GM23338 (cell line): ENCODE data around the gene VEGFC. TPM values are rescaled to one million over a fixed set of nuclear protein-coding genes. Genes with fewer than 3 reads are reported as not detected.

Experiments used
- ATAC-seq: fragments of 200-7000 bp; cut with Tn5 transposase; 3 replicates; pipeline ENCODE4 v1.9.1; 2020
- DNase-seq: peaks from one replicate; pipeline ENCODE4 v3.0.0-alpha.2; 2015; ENCODE audit warnings: low spot score
- H2AFZ ChIP-seq: fragments of 200-600 bp; sonication (generic); 2 replicates; pipeline ENCODE4 v1.8.0; 2016; ENCODE audit warnings: antibody characterized with exemption, mild to moderate bottlenecking, moderate library complexity
- H3F3A ChIP-seq: fragments of 200-600 bp; sonication (generic); replicated peaks from 2 replicates; pipeline ENCODE4 v1.8.0; 2017; ENCODE audit warnings: antibody characterized with exemption, mixed run types, low read depth
- H3K27ac ChIP-seq: fragments of 200-600 bp; sonication (generic); 2 replicates; pipeline ENCODE4 v1.6.1; 2016; ENCODE audit warnings: low read depth
- H3K27me3 ChIP-seq: fragments of 200-600 bp; sonication (generic); 2 replicates; pipeline ENCODE4 v1.8.0; 2016; ENCODE audit warnings: mild to moderate bottlenecking, mixed run types, moderate library complexity; ENCODE audit not compliant: insufficient read depth
- H3K36me3 ChIP-seq: fragments of 200-600 bp; sonication (generic); 2 replicates; pipeline ENCODE4 v1.8.0; 2016; ENCODE audit warnings: mild to moderate bottlenecking; ENCODE audit not compliant: insufficient read depth
- H3K4me1 ChIP-seq: fragments of 200-600 bp; sonication (generic); 2 replicates; pipeline ENCODE4 v1.8.0; 2016; ENCODE audit warnings: mild to moderate bottlenecking, moderate library complexity; ENCODE audit not compliant: insufficient read depth
- H3K4me2 ChIP-seq: fragments of 200-600 bp; sonication (generic); 2 replicates; pipeline ENCODE4 v1.7.1; 2017; ENCODE audit warnings: mixed run types
- H3K4me3 ChIP-seq: fragments of 200-600 bp; sonication (generic); 2 replicates; pipeline ENCODE4 v1.6.1; 2016; ENCODE audit warnings: mixed run types
- H3K79me2 ChIP-seq: fragments of 200-600 bp; sonication (generic); replicated peaks from 2 replicates; pipeline ENCODE4 v1.8.0; 2017; ENCODE audit warnings: mild to moderate bottlenecking; ENCODE audit not compliant: insufficient read depth
- H3K9me2 ChIP-seq: fragments of 200-600 bp; sonication (generic); 2 replicates; pipeline ENCODE4 v1.8.0; 2017; ENCODE audit not compliant: insufficient read depth
- H4K20me1 ChIP-seq: fragments of 200-600 bp; sonication (generic); replicated peaks from 2 replicates; pipeline ENCODE4 v1.8.0; 2017; ENCODE audit warnings: mild to moderate bottlenecking; ENCODE audit not compliant: insufficient read depth
- H3K27ac Mint-ChIP-seq: 2 replicates; pipeline ENCODE4 v1.8.0; 2020; ENCODE audit warnings: inconsistent platforms, mild to moderate bottlenecking, moderate library complexity, mixed read lengths
- H3K27me3 Mint-ChIP-seq: 3 replicates; pipeline ENCODE4 v1.8.0; 2022; ENCODE audit warnings: low read depth, mild to moderate bottlenecking, moderate library complexity, mixed read lengths, inconsistent platforms; ENCODE audit not compliant: insufficient read depth, poor library complexity
- H3K36me3 Mint-ChIP-seq: 3 replicates; pipeline ENCODE4 v1.8.0; 2021; ENCODE audit warnings: low read depth, mild to moderate bottlenecking, inconsistent platforms, moderate library complexity, mixed read lengths
- H3K4me1 Mint-ChIP-seq: 3 replicates; pipeline ENCODE4 v1.8.0; 2020; ENCODE audit warnings: mild to moderate bottlenecking, inconsistent platforms, mixed read lengths
- H3K4me3 Mint-ChIP-seq: 3 replicates; pipeline ENCODE4 v1.8.0; 2021; ENCODE audit warnings: moderate library complexity, mild to moderate bottlenecking, inconsistent platforms, mixed read lengths
- H3K9me3 Mint-ChIP-seq: 3 replicates; pipeline ENCODE4 v1.8.0; 2020; ENCODE audit warnings: moderate library complexity, mild to moderate bottlenecking, inconsistent platforms, mixed read lengths
- CREB1 ChIP-seq: fragments of 250-450 bp; sonication (Bioruptor Pico); IDR thresholded peaks from 2 replicates; pipeline ENCODE4 v1.5.0; 2020; ENCODE audit warnings: low read depth, mild to moderate bottlenecking, moderate library complexity
- CTCF ChIP-seq, 2 experiments: fragments of 200-600 bp in 1 of 2; sonication (generic) in 1 of 2; conservative IDR thresholded peaks; 2 replicates each; pipeline versions ENCODE4 v1.5.1 to v1.6.1; 2016 to 2017; ENCODE audit warnings: antibody characterized with exemption in 2 of 2, low read depth in 2 of 2, mild to moderate bottlenecking in 2 of 2, moderate library complexity in 1 of 2
- ETS1 ChIP-seq: IDR thresholded peaks from 2 replicates; pipeline ENCODE4 v1.6.1; 2016; ENCODE audit warnings: antibody characterized with exemption
- EZH2 ChIP-seq: fragments of 200-600 bp; sonication (generic); IDR thresholded peaks from one replicate; pipeline ENCODE4 v1.8.0; 2017; ENCODE audit warnings: antibody characterized with exemption, mild to moderate bottlenecking, low read depth; ENCODE audit not compliant: unreplicated experiment
- EZH2phosphoT487 ChIP-seq: fragments of 200-600 bp; sonication (generic); IDR thresholded peaks from one replicate; pipeline ENCODE4 v1.8.1; 2018; ENCODE audit warnings: antibody characterized with exemption; ENCODE audit not compliant: unreplicated experiment
- JUNB ChIP-seq: IDR thresholded peaks from one replicate; pipeline ENCODE4 v1.6.1; 2016; ENCODE audit warnings: antibody characterized with exemption; ENCODE audit not compliant: unreplicated experiment
- NANOG ChIP-seq: IDR thresholded peaks from 2 replicates; pipeline ENCODE4 v1.6.1; 2016; ENCODE audit warnings: antibody characterized with exemption, borderline replicate concordance
- POLR2AphosphoS5 ChIP-seq: IDR thresholded peaks from 2 replicates; pipeline ENCODE4 v1.6.1; 2016; ENCODE audit warnings: antibody characterized with exemption, low read depth
- REST ChIP-seq: IDR thresholded peaks from one replicate; pipeline ENCODE4 v1.6.1; 2018; ENCODE audit warnings: antibody characterized with exemption; ENCODE audit not compliant: unreplicated experiment
- ZNF114 ChIP-seq: fragments of 250-450 bp; sonication (Bioruptor Pico); IDR thresholded peaks from 2 replicates; pipeline ENCODE4 v1.5.0; 2020; ENCODE audit warnings: mild to moderate bottlenecking, moderate library complexity
- ZNF331 ChIP-seq: fragments of 250-450 bp; sonication (Bioruptor Pico); IDR thresholded peaks from 2 replicates; pipeline ENCODE4 v1.5.0; 2020; ENCODE audit warnings: low read depth, mild to moderate bottlenecking, moderate library complexity
- ZNF462 ChIP-seq: fragments of 250-450 bp; sonication (Bioruptor Pico); IDR thresholded peaks from 2 replicates; pipeline ENCODE4 v1.5.0; 2020; ENCODE audit warnings: mild to moderate bottlenecking, moderate library complexity
- polyA plus RNA-seq: library from polyadenylated mRNA; unstranded; fragments of >200 nt; fragmentation: Nextera tagmentation; extraction: Ambion mirVana; gene quantifications from 2 replicates; pipeline ENCODE4 v1.2.1, GENCODE V29; 2016
- total RNA-seq: library from RNA; depleted of rRNA; stranded (reverse); fragments of >200 nt; shearing (Covaris generic); gene quantifications from 2 replicates; pipeline ENCODE4 v1.2.3, GENCODE V29; 2014

The VEGFC gene
- total and polyA plus RNA-seq, 2 experiments from 2014 or later, result 0.87 to 1.1 TPM

- Mint-ChIP-seq H3K9me3 (no peaks in the 10 kb centered on the region), H3K36me3 (no peaks in the 10 kb centered on the region), H3K27ac (no peak overlapping the region), H3K4me3 (no peak overlapping the region), H3K4me1 (peaks cover 8% of the 10 kb centered on the region; the same call in 2 of the 3 replicates), H3K27me3 (no peaks in the 10 kb centered on the region)
- H3K4me3 ChIP-seq, result no peak overlapping the region
- no peak overlapping the region for H3K27ac ChIP-seq
- H2AFZ ChIP-seq, result no peak overlapping the region
- no peaks in the 10 kb centered on the region for H3K4me1 ChIP-seq
- TF ChIP-seq POLR2AphosphoS5 (no peak), CTCF (conservative IDR thresholded peaks at IDR 0.05; ENCODE audit: low read depth in 2 of 2) (no peak), ZNF114 (CRISPR knock-in tag) (no peak), ETS1 (no peak), EZH2phosphoT487 (no peak), CREB1 (CRISPR knock-in tag) (no peak), JUNB (no peak), ZNF331 (CRISPR knock-in tag) (no peak), REST (no peak), EZH2 (no peak), NANOG (no peak), ZNF462 (CRISPR knock-in tag) (no peak)
- ATAC-seq, result peak; percentile 55; the same call in 2 of the 3 replicates
- H4K20me1 ChIP-seq, result no peaks in the 10 kb centered on the region
- DNase-seq, result no peak
- H3K79me2 ChIP-seq, result no peaks in the 10 kb centered on the region; the same call in 1 of the 2 replicates
- H3K36me3 ChIP-seq, result no peaks in the 10 kb centered on the region
- H3K27me3 ChIP-seq, result no peaks in the 10 kb centered on the region
- H3F3A ChIP-seq, result no peaks in the 10 kb centered on the region
- no peaks in the 10 kb centered on the region for H3K9me2 ChIP-seq
- H3K4me2 ChIP-seq, result no peak overlapping the region
These were observed 39.7 kb downstream of the VEGFC start for GRCh38 chr4:176753049-176753448.
